ENCODE results near the gene SLC24A1. TPM values are rescaled to one million over a fixed set of nuclear protein-coding genes. Genes with fewer than 3 reads are reported as not detected.

SLC24A1 gene
- polyA plus RNA-seq, 1 donor (not counting 4 experiments of a cell fraction or from before 2014, with no cell fraction given) = 4.0 TPM

DNA sequence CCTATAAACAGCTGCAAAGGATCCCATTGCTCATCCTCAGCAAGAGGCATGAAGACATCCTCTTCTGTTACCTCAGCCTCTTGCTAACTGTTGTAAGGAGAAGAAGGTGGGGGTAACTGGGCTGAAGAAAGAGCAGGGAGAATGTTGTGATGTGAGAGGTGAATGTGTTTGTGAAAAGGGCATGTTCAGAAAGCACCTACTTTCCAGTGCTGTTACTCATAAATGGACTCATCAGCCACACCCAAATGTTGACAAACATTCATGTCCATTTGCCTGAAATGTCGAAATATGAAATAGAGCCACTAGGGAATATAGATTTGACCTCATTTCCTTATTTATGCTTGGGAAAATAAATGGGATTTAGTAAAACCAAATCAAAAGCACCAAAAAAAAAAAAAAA is 12.6 kb downstream of the SLC24A1 start:
- Histone ChIP-seq H3K9me3 (ENCODE audit: control insufficient read depth, low read depth, low read length) (no peaks in the 10 kb centered on the region), H3K36me3 (ENCODE audit: control insufficient read depth in 2 of 2, extremely low read depth in 1 of 2, insufficient read depth in 2 of 2, low read length in 2 of 2) (peaks cover 0 to 2% of the 10 kb centered on the region in 2 experiments), H3K9me1 (ENCODE audit: control insufficient read depth, extremely low read depth, insufficient read depth, low read length) (no peaks in the 10 kb centered on the region), H2AFZ (ENCODE audit: control insufficient read depth, low read length) (no peak overlapping the region), H3K4me1 (ENCODE audit: control insufficient read depth, extremely low read depth, insufficient read depth, low read length) (peaks cover 4% of the 10 kb centered on the region), H3K4me2 (ENCODE audit: control insufficient read depth, extremely low read depth, insufficient read depth, low read depth, low read length) (no peak overlapping the region), H3K27ac (ENCODE audit: control insufficient read depth, insufficient read depth, low read length) (no peak overlapping the region), H3K79me2 (ENCODE audit: control insufficient read depth, insufficient read depth, low read length) (no peaks in the 10 kb centered on the region), H4K20me1 (ENCODE audit: control insufficient read depth, extremely low read depth, insufficient read depth, low read length) (no peaks in the 10 kb centered on the region), H3K9ac (ENCODE audit: control insufficient read depth, extremely low read depth, insufficient read depth, low read length) (no peak overlapping the region), H3K27me3 (ENCODE audit: control insufficient read depth, extremely low read depth, insufficient read depth, low read length) (no peaks in the 10 kb centered on the region), H3K4me3 (ENCODE audit: control insufficient read depth in 2 of 3, extremely low read depth in 1 of 3, insufficient read depth in 2 of 3, low read depth in 1 of 3, low read length in 3 of 3) (no peak overlapping the region)
- FAIRE-seq (no peak), DNase-seq (ENCODE audit: low read depth, low spot score) (no peak)
- TF ChIP-seq EZH2 (IDR thresholded peaks at IDR 0.05; ENCODE audit: low read length) (no peak), CTCF (optimal IDR thresholded peaks at IDR 0.05 in 1 of 3, IDR thresholded peaks at IDR 0.05 in 1 of 3, conservative IDR thresholded peaks at IDR 0.05 in 1 of 3; ENCODE audit: extremely low read depth in 1 of 3, insufficient read depth in 2 of 3, low read length in 3 of 3) (no peak)
- dilution Hi-C loops (cut with MboI; ENCODE audit: extremely low pct_ligation_motif_present, low sequenced_read_pairs) = no loop called here

GRCh38 chr15:65638109-65638508 is 16.4 kb downstream of the SLC24A1 start:
- no peak overlapping the region for H3K4me3 ChIP-seq (ENCODE audit: control insufficient read depth in 2 of 3, extremely low read depth in 1 of 3, insufficient read depth in 2 of 3, low read depth in 1 of 3, low read length in 3 of 3)
- H4K20me1 ChIP-seq (ENCODE audit: control insufficient read depth, extremely low read depth, insufficient read depth, low read length) = no peaks in the 10 kb centered on the region
- H3K9me3 ChIP-seq (ENCODE audit: control insufficient read depth, low read depth, low read length) = no peaks in the 10 kb centered on the region
- FAIRE-seq (no peak), DNase-seq (ENCODE audit: low read depth, low spot score) (no peak)
- dilution Hi-C loops (cut with MboI; ENCODE audit: extremely low pct_ligation_motif_present, low sequenced_read_pairs) = no loop called here
- peaks cover 0 to 4% of the 10 kb centered on the region in 2 experiments for H3K36me3 ChIP-seq (ENCODE audit: control insufficient read depth in 2 of 2, extremely low read depth in 1 of 2, insufficient read depth in 2 of 2, low read length in 2 of 2)
- peak overlapping the region; percentile 11 for H3K4me2 ChIP-seq (ENCODE audit: control insufficient read depth, extremely low read depth, insufficient read depth, low read depth, low read length)
- no peaks in the 10 kb centered on the region for H3K27me3 ChIP-seq (ENCODE audit: control insufficient read depth, extremely low read depth, insufficient read depth, low read length)
- no peaks in the 10 kb centered on the region for H3K9me1 ChIP-seq (ENCODE audit: control insufficient read depth, extremely low read depth, insufficient read depth, low read length)
- H2AFZ ChIP-seq (ENCODE audit: control insufficient read depth, low read length) = no peak overlapping the region
- H3K9ac ChIP-seq (ENCODE audit: control insufficient read depth, extremely low read depth, insufficient read depth, low read length) = no peak overlapping the region
- peaks cover 14% of the 10 kb centered on the region for H3K4me1 ChIP-seq (ENCODE audit: control insufficient read depth, extremely low read depth, insufficient read depth, low read length)
- TF ChIP-seq CTCF (optimal IDR thresholded peaks at IDR 0.05 in 1 of 3, IDR thresholded peaks at IDR 0.05 in 1 of 3, conservative IDR thresholded peaks at IDR 0.05 in 1 of 3; ENCODE audit: extremely low read depth in 1 of 3, insufficient read depth in 2 of 3, low read length in 3 of 3) (no peak), EZH2 (IDR thresholded peaks at IDR 0.05; ENCODE audit: low read length) (no peak)
- H3K27ac ChIP-seq (ENCODE audit: control insufficient read depth, insufficient read depth, low read length) = no peak overlapping the region
- H3K79me2 ChIP-seq (ENCODE audit: control insufficient read depth, insufficient read depth, low read length) = no peaks in the 10 kb centered on the region

All from keratinocyte (primary cell).